Mesendoderm (in vitro differentiated cells): ENCODE data around the gene MIOX.

Experiments used
- DNase-seq: peaks from one replicate; pipeline ENCODE4 v3.0.0; 2013
- H2AK5ac ChIP-seq: 2 replicates; pipeline ENCODE4 v1.6.1; 2013; ENCODE audit warnings: low read length, inconsistent platforms
- H2BK120ac ChIP-seq: 2 replicates; pipeline ENCODE4 v1.6.1; 2013; ENCODE audit warnings: low read depth, mild to moderate bottlenecking, low read length, moderate library complexity, mixed read lengths
- H2BK15ac ChIP-seq: replicated peaks from 2 replicates; pipeline ENCODE4 v1.6.1; 2013; ENCODE audit warnings: low read depth, mild to moderate bottlenecking, moderate library complexity
- H2BK5ac ChIP-seq: 2 replicates; pipeline ENCODE4 v1.6.1; 2013; ENCODE audit warnings: low read length, inconsistent platforms
- H3K18ac ChIP-seq: 2 replicates; pipeline ENCODE4 v1.6.1; 2013; ENCODE audit warnings: mild to moderate bottlenecking, low read length, mixed read lengths
- H3K23ac ChIP-seq: one replicate; pipeline ENCODE4 v1.6.1; 2013; ENCODE audit warnings: low read length
- H3K27ac ChIP-seq: 2 replicates; pipeline ENCODE4 v1.5.1; 2013; ENCODE audit warnings: low read depth, mild to moderate bottlenecking, inconsistent platforms, low read length, moderate library complexity
- H3K27me3 ChIP-seq: 2 replicates; pipeline ENCODE4 v1.6.1; 2013; ENCODE audit warnings: low read length, control low read depth, mild to moderate bottlenecking, inconsistent platforms; ENCODE audit not compliant: insufficient read depth, poor library complexity
- H3K36me3 ChIP-seq: 2 replicates; pipeline ENCODE4 v1.6.1; 2013; ENCODE audit warnings: low read length, inconsistent platforms; ENCODE audit not compliant: control insufficient read depth, insufficient read depth
- H3K4ac ChIP-seq: one replicate; pipeline ENCODE4 v1.6.1; 2013; ENCODE audit warnings: low read depth, mild to moderate bottlenecking, low read length, moderate library complexity
- H3K4me1 ChIP-seq: 2 replicates; pipeline ENCODE4 v1.6.1; 2013; ENCODE audit warnings: low read depth, low read length, inconsistent platforms; ENCODE audit not compliant: control insufficient read depth
- H3K4me2 ChIP-seq: 2 replicates; pipeline ENCODE4 v1.6.1; 2013; ENCODE audit warnings: low read length
- H3K4me3 ChIP-seq: 2 replicates; pipeline ENCODE4 v1.5.1; 2013; ENCODE audit warnings: mild to moderate bottlenecking, low read length
- H3K56ac ChIP-seq: one replicate; pipeline ENCODE4 v1.6.1; 2013; ENCODE audit warnings: low read length
- H3K79me1 ChIP-seq: 2 replicates; pipeline ENCODE4 v1.6.1; 2013; ENCODE audit warnings: low read length, inconsistent platforms
- H3K79me2 ChIP-seq: 2 replicates; pipeline ENCODE4 v1.6.1; 2013; ENCODE audit warnings: mild to moderate bottlenecking, low read length; ENCODE audit not compliant: control insufficient read depth, insufficient read depth
- H3K9ac ChIP-seq: 2 replicates; pipeline ENCODE4 v1.6.1; 2013; ENCODE audit warnings: low read length, inconsistent platforms
- H4K5ac ChIP-seq: one replicate; pipeline ENCODE4 v1.6.1; 2013; ENCODE audit warnings: low read length
- H4K8ac ChIP-seq: one replicate; pipeline ENCODE4 v1.6.1; 2013; ENCODE audit warnings: low read depth, mild to moderate bottlenecking, control low read depth, low read length, moderate library complexity
- whole genome bisulfite sequencing: extraction: QIAGEN DNeasy Blood & Tissue Kit; methylation state at CpG from one replicate; pipeline ENCODE4 v1.1.7; 2013; ENCODE audit warnings: low lambda C conversion rate, missing lambda C conversion rate; ENCODE audit not compliant: insufficient coverage; ENCODE audit errors: extremely low coverage; 5-methylcytosine and 5-hydroxymethylcytosine counted together

Gene MIOX

GRCh38 chr22:50454556-50455075 lies 32.0 kb upstream of the MIOX start:
- no peak overlapping the region for H3K18ac ChIP-seq
- no peak overlapping the region for H3K4ac ChIP-seq
- H2BK5ac ChIP-seq: no peak overlapping the region
- H3K27ac ChIP-seq: no peak overlapping the region
- H3K36me3 ChIP-seq: peaks cover 9% of the 10 kb centered on the region
- no peak overlapping the region for H3K4me2 ChIP-seq
- no peaks in the 10 kb centered on the region for H3K79me2 ChIP-seq
- H3K27me3 ChIP-seq: no peaks in the 10 kb centered on the region
- no peak for DNase-seq
- no peak overlapping the region for H3K9ac ChIP-seq
- no CpG with 5 or more reads among the region's 27 CpGs for WGBS
- H3K79me1 ChIP-seq: no peaks in the 10 kb centered on the region
- no peaks in the 10 kb centered on the region for H3K4me1 ChIP-seq
- no peak overlapping the region for H2AK5ac ChIP-seq
- no peak overlapping the region for H3K56ac ChIP-seq
- H4K5ac ChIP-seq: no peak overlapping the region
- H4K8ac ChIP-seq: no peak overlapping the region
- H3K4me3 ChIP-seq: no peak overlapping the region
- H3K23ac ChIP-seq: no peak overlapping the region
- no peak overlapping the region for H2BK15ac ChIP-seq
- no peak overlapping the region for H2BK120ac ChIP-seq

GRCh38 chr22:50455201-50455600 lies 31.5 kb upstream of the MIOX start:
- H2BK15ac ChIP-seq: no peak overlapping the region
- H4K8ac ChIP-seq: no peak overlapping the region
- H3K4me3 ChIP-seq: no peak overlapping the region
- H3K18ac ChIP-seq: no peak overlapping the region
- no peaks in the 10 kb centered on the region for H3K79me1 ChIP-seq
- WGBS: no CpG with 5 or more reads among the region's 18 CpGs
- H3K79me2 ChIP-seq: no peaks in the 10 kb centered on the region
- H3K23ac ChIP-seq: no peak overlapping the region
- H3K27me3 ChIP-seq: no peaks in the 10 kb centered on the region
- H3K9ac ChIP-seq: no peak overlapping the region
- no peak overlapping the region for H3K4ac ChIP-seq
- H3K4me2 ChIP-seq: no peak overlapping the region
- no peak overlapping the region for H3K27ac ChIP-seq
- H2AK5ac ChIP-seq: no peak overlapping the region
- no peak overlapping the region for H4K5ac ChIP-seq
- no peak overlapping the region for H2BK5ac ChIP-seq
- H3K36me3 ChIP-seq: peaks cover 9% of the 10 kb centered on the region
- DNase-seq: no peak
- H3K56ac ChIP-seq: no peak overlapping the region
- no peak overlapping the region for H2BK120ac ChIP-seq
- H3K4me1 ChIP-seq: no peaks in the 10 kb centered on the region

GRCh38 chr22:50456026-50456425 lies 30.6 kb upstream of the MIOX start:
- no peak overlapping the region for H3K56ac ChIP-seq
- no peak overlapping the region for H3K9ac ChIP-seq
- no peak overlapping the region for H4K8ac ChIP-seq
- no peak overlapping the region for H3K4me3 ChIP-seq
- H3K4ac ChIP-seq: no peak overlapping the region
- no peak overlapping the region for H3K4me2 ChIP-seq
- H3K79me1 ChIP-seq: no peaks in the 10 kb centered on the region
- no peaks in the 10 kb centered on the region for H3K27me3 ChIP-seq
- H3K23ac ChIP-seq: no peak overlapping the region
- H4K5ac ChIP-seq: no peak overlapping the region
- no peak for DNase-seq
- no peaks in the 10 kb centered on the region for H3K79me2 ChIP-seq
- no peak overlapping the region for H3K18ac ChIP-seq
- peaks cover 11% of the 10 kb centered on the region for H3K36me3 ChIP-seq
- WGBS: no CpG with 5 or more reads among the region's 11 CpGs
- no peak overlapping the region for H3K27ac ChIP-seq
- no peak overlapping the region for H2BK15ac ChIP-seq
- H2BK5ac ChIP-seq: no peak overlapping the region
- H2AK5ac ChIP-seq: no peak overlapping the region
- no peak overlapping the region for H2BK120ac ChIP-seq
- H3K4me1 ChIP-seq: no peaks in the 10 kb centered on the region

- H4K8ac ChIP-seq: no peak overlapping the region
- H3K9ac ChIP-seq: no peak overlapping the region
- H3K4me3 ChIP-seq: no peak overlapping the region
- H3K18ac ChIP-seq: no peak overlapping the region
- H3K4ac ChIP-seq: no peak overlapping the region
- no CpG with 5 or more reads among the region's 34 CpGs for WGBS
- no peak overlapping the region for H3K23ac ChIP-seq
- no peak overlapping the region for H3K56ac ChIP-seq
- peak; percentile 29 for DNase-seq
- H2BK15ac ChIP-seq: no peak overlapping the region
- H4K5ac ChIP-seq: no peak overlapping the region
- no peak overlapping the region for H2BK5ac ChIP-seq
- no peaks in the 10 kb centered on the region for H3K27me3 ChIP-seq
- no peak overlapping the region for H3K4me2 ChIP-seq
- peaks cover 11% of the 10 kb centered on the region for H3K36me3 ChIP-seq
- H3K4me1 ChIP-seq: no peaks in the 10 kb centered on the region
- no peak overlapping the region for H3K27ac ChIP-seq
- H3K79me2 ChIP-seq: no peaks in the 10 kb centered on the region
- no peak overlapping the region for H2AK5ac ChIP-seq
- H2BK120ac ChIP-seq: no peak overlapping the region
- H3K79me1 ChIP-seq: no peaks in the 10 kb centered on the region
Observed at GRCh38 chr22:50456466-50457234, 30.0 kb upstream of the MIOX start.

GRCh38 chr22:50459016-50459415 lies 27.6 kb upstream of the MIOX start:
- H3K4me3 ChIP-seq: no peak overlapping the region
- H3K9ac ChIP-seq: no peak overlapping the region
- no peak overlapping the region for H3K27ac ChIP-seq
- H3K4me2 ChIP-seq: no peak overlapping the region
- no peaks in the 10 kb centered on the region for H3K79me1 ChIP-seq
- no peaks in the 10 kb centered on the region for H3K27me3 ChIP-seq
- no peak overlapping the region for H3K56ac ChIP-seq
- H3K79me2 ChIP-seq: no peaks in the 10 kb centered on the region
- H4K8ac ChIP-seq: no peak overlapping the region
- H2BK5ac ChIP-seq: no peak overlapping the region
- H3K4me1 ChIP-seq: no peaks in the 10 kb centered on the region
- no peak overlapping the region for H2BK15ac ChIP-seq
- H3K4ac ChIP-seq: no peak overlapping the region
- H2BK120ac ChIP-seq: no peak overlapping the region
- H4K5ac ChIP-seq: no peak overlapping the region
- H3K18ac ChIP-seq: no peak overlapping the region
- DNase-seq: no peak
- no CpG with 5 or more reads among the region's 22 CpGs for WGBS
- H2AK5ac ChIP-seq: no peak overlapping the region
- no peak overlapping the region for H3K23ac ChIP-seq
- H3K36me3 ChIP-seq: peaks cover 14% of the 10 kb centered on the region
